A673 (cell line): Measurements from ENCODE around the gene UFSP2. TPM values are rescaled to one million over a fixed set of nuclear protein-coding genes. Genes with fewer than 3 reads are reported as not detected.

Experiments
- BruUV-seq: library from RNA; stranded (reverse); fragments of 400-500 nt; replicated peaks from 2 replicates; lab custom pipeline; 2021; lab: Mats Ljungman, UMichigan
- CTCF ChIA-PET: fragments of 300-600 bp; sonication (Branson Sonifier 250); formaldehyde crosslinking; loops from one replicate; lab custom pipeline; 2022; ENCODE audit warnings: antibody characterized with exemption; lab: Charles Lee
- POLR2A ChIA-PET: fragments of 300-600 bp; sonication (Branson Sonifier 250); formaldehyde crosslinking; loops from one replicate; lab custom pipeline; 2022; ENCODE audit warnings: antibody characterized with exemption; ENCODE audit not compliant: low non-redundant PET; lab: Charles Lee
- DNase-seq: peaks from one replicate; pipeline ENCODE4 v3.0.0-alpha.2; 2015; ENCODE audit warnings: low spot score
- H3K27ac ChIP-seq: fragments of 200-600 bp; sonication (generic); 2 replicates; pipeline ENCODE4 v1.5.1; 2016; ENCODE audit warnings: mixed run types, low read depth, mild to moderate bottlenecking, mixed read lengths, antibody characterized with exemption, low read length; ENCODE audit not compliant: poor library complexity, severe bottlenecking
- H3K27me3 ChIP-seq: fragments of 200-600 bp; sonication (generic); replicated peaks from 2 replicates; pipeline ENCODE4 v1.6.1; 2017; ENCODE audit warnings: mixed run types, low read depth, mild to moderate bottlenecking, mixed read lengths, antibody characterized with exemption, low read length; ENCODE audit not compliant: insufficient read depth, poor library complexity
- H3K36me3 ChIP-seq: fragments of 200-600 bp; sonication (generic); 2 replicates; pipeline ENCODE4 v1.6.1; 2016; ENCODE audit warnings: mixed run types, mild to moderate bottlenecking, mixed read lengths, antibody characterized with exemption, low read length; ENCODE audit not compliant: insufficient read depth, poor library complexity, severe bottlenecking
- H3K4me1 ChIP-seq: fragments of 200-600 bp; sonication (generic); 2 replicates; pipeline ENCODE4 v1.6.1; 2017; ENCODE audit warnings: mixed run types, mild to moderate bottlenecking, mixed read lengths, antibody characterized with exemption, low read length; ENCODE audit not compliant: insufficient read depth, poor library complexity, severe bottlenecking
- H3K4me3 ChIP-seq: fragments of 200-600 bp; sonication (generic); 2 replicates; pipeline ENCODE4 v1.5.1; 2016; ENCODE audit warnings: low read depth, mixed run types, mild to moderate bottlenecking, mixed read lengths, low read length; ENCODE audit not compliant: poor library complexity, severe bottlenecking
- H3K9me3 ChIP-seq: fragments of 200-600 bp; sonication (generic); 2 replicates; pipeline ENCODE4 v1.6.1; 2016; ENCODE audit warnings: mixed run types, low read depth, mild to moderate bottlenecking, mixed read lengths, antibody characterized with exemption, low read length; ENCODE audit not compliant: poor library complexity, severe bottlenecking
- EZH2 ChIP-seq: fragments of 200-600 bp; sonication (generic); IDR thresholded peaks from 2 replicates; pipeline ENCODE4 v1.6.1; 2017; ENCODE audit warnings: borderline replicate concordance, low read depth, mild to moderate bottlenecking, mixed read lengths, antibody characterized with exemption, low read length; ENCODE audit not compliant: poor library complexity, severe bottlenecking
- intact Hi-C: fragments of 100-400 bp; cut with micrococcal nuclease; formaldehyde crosslinking; loops from one replicate; pipeline ENCODE4 v1.10.0; 2022; ENCODE audit not compliant: unreplicated experiment
- total RNA-seq: library from RNA; stranded (reverse); gene quantifications from 2 replicates; pipeline ENCODE4 v1.2.3, GENCODE V29; 2021
- TF ChIP-seq, protein P1 (sequence below): fragments of 300-800, 200-600 bp; sonication (generic); conservative IDR thresholded peaks from 2 replicates; pipeline ENCODE4 v1.5.1; 2017; ENCODE audit warnings: low read depth, mild to moderate bottlenecking, antibody characterized with exemption, low read length, moderate library complexity, mixed read lengths

The UFSP2 gene
- total RNA-seq, 1 experiment from 2014 or later = 22.3 TPM

DNA sequence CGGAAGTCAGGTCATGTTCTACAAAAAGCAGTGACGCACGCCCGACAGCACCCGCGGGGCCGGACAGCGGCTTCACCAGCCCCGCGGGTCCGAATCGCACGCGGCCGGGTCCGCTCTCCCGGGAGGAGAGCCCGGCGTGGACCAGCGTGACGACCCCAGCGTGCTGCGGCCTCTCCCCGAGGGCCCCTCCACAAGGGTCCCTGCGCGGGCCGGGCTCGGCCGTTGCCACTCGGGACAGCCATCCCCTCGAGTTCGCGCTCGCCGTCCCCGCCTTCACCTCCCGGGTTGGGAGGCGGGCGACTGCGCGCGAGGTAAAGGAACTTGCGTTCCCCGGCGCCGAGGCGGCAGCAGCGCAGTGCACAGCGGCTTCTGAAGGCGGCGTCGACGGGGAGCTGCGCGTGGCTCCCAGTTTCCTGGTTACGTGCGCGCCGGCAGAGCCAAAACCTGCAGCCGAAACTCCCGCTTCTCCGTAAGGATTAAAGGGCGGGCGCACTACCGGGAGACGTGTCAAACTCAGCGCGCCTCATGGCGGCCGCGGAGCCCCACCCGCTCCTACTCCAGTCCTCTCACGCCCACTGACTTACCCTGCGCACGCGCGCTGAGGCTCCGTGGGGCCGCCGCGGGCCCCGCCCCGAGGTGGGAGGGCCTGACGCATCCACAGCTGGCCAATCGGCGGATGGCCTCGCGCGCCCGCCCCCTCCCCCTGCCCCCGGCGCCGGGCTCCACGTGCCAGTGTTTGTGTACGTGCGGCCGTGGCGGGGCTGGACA is 29.6 kb downstream of the UFSP2 start:
- intact Hi-C loops = loop anchor here (5.0 kb wide), 1 partner anchor 189 kb away; the partner anchor contains the start of gene SNX25
- POLR2A ChIA-PET = interaction anchor here (0.9 kb wide), 1 partner anchor 45 kb away, joined by 3 read pairs; no protein-coding TSS in a partner anchor
- BruUV-seq = no TSS peak

DNA sequence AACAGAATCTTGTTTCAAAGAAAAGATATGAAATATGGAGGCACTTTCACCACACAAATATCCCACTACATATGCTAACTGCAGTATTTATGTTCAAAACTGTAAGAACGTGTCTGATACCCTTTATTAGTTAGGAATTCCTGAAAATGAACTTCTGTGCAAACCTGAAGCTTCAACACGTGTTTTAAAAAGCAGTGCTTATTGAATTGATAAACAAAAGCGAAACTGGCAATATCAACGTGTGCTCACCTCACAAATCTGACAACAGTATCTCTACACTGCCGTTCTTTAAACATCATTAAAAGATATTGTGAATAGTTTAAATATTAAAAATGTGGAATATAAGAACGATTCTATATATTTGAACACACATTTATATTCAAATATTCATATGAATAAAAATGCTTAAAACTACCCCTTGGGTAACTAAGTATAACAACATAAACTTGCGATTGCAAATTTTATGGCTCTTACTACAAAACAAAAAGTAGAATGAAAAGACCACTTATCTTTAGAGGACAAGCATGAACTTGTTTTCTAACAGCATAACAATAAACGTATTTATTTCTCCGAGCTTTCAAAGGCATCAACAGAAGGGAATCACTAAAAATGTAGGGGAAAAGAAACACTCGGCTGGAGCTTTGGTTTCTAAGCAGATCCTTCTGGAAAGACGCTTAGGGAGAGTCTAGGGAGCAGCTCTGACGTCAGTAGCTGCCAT is 30.4 kb downstream of the UFSP2 start, which contains the start of gene LRP2BP:
Gene LRP2BP (minus strand): TSS at position 687 of the 718 bp plus-strand sequence. CDS start 17,738 bp downstream, outside the sequence.
- Histone ChIP-seq H3K9me3 (no peaks in the 10 kb centered on the region), H3K36me3 (no peaks in the 10 kb centered on the region), H3K4me3 (peak within 1 kb of the TSS; percentile 62), H3K27ac (peak within 1 kb of the TSS; percentile 93), H3K4me1 (peaks cover 18% of the 10 kb centered on the region), H3K27me3 (no peaks in the 10 kb centered on the region)
- no TSS peak for BruUV-seq
- DNase-seq = no peak
- CTCF ChIA-PET = no interaction called here
- intact Hi-C loops = loop anchor here (5.0 kb wide), 1 partner anchor 188 kb away; the partner anchor contains the start of gene SNX25
- TF ChIP-seq, protein P1, sequence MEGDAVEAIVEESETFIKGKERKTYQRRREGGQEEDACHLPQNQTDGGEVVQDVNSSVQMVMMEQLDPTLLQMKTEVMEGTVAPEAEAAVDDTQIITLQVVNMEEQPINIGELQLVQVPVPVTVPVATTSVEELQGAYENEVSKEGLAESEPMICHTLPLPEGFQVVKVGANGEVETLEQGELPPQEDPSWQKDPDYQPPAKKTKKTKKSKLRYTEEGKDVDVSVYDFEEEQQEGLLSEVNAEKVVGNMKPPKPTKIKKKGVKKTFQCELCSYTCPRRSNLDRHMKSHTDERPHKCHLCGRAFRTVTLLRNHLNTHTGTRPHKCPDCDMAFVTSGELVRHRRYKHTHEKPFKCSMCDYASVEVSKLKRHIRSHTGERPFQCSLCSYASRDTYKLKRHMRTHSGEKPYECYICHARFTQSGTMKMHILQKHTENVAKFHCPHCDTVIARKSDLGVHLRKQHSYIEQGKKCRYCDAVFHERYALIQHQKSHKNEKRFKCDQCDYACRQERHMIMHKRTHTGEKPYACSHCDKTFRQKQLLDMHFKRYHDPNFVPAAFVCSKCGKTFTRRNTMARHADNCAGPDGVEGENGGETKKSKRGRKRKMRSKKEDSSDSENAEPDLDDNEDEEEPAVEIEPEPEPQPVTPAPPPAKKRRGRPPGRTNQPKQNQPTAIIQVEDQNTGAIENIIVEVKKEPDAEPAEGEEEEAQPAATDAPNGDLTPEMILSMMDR = no peak
- no peak for TF ChIP-seq EZH2
- POLR2A ChIA-PET = interaction anchor here (0.9 kb wide), 1 partner anchor 44 kb away, joined by 3 read pairs; no protein-coding TSS in a partner anchor

More for the DNA sequence above, 29.6 kb downstream of the UFSP2 start:
- no peaks in the 10 kb centered on the region for H3K27me3 ChIP-seq
- H3K4me3 ChIP-seq = peak overlapping the region; percentile 62
- H3K36me3 ChIP-seq = no peaks in the 10 kb centered on the region
- peak overlapping the region; percentile 93 for H3K27ac ChIP-seq
- peaks cover 18% of the 10 kb centered on the region for H3K4me1 ChIP-seq
- CTCF ChIA-PET = no interaction called here
- TF ChIP-seq, protein P1 = no peak
- no peak for TF ChIP-seq EZH2
- DNase-seq = peak; percentile 97
- no peaks in the 10 kb centered on the region for H3K9me3 ChIP-seq

DNA sequence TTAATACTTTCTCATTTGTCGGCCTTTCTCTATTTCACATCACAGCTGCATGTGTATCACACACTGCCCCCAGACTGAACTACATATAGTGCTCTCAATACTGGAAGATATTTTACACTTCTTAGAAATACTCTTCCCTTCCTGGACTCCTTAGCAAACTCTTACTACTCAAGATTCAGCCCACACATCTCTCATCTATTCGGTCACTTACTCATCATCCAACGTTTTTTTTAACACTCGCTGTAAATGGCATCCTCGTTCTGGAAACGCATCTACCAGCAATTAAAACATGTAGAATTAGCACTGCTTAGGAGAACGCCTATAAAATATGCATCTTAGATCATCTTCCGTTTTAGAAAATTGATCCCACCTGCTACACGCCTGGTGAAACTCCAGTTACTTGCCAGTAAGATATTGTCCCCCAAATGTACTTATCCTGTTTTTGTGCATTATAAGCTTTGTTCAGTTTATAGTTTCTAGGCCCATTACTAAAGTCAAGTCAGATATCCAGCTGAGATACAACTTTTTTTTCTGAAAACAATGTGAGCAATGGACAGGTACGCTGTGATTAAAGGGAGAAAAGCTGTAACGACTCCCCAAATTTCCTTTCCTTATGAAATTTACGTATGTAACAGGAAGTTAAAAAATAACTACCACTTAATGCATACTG is 31.1 kb downstream of the UFSP2 start:
- CTCF ChIA-PET = no interaction called here
- TSS peak; percentile 43 for BruUV-seq
- DNase-seq = no peak
- TF ChIP-seq EZH2 = no peak
- TF ChIP-seq, protein P1 = no peak
- intact Hi-C loops = loop anchor here (5.0 kb wide), 1 partner anchor 187 kb away; the partner anchor contains the start of gene SNX25
- no peak overlapping the region for H3K27ac ChIP-seq
- no peaks in the 10 kb centered on the region for H3K36me3 ChIP-seq
- peak overlapping the region; percentile 62 for H3K4me3 ChIP-seq
- no peaks in the 10 kb centered on the region for H3K27me3 ChIP-seq
- no peaks in the 10 kb centered on the region for H3K9me3 ChIP-seq
- POLR2A ChIA-PET = no interaction called here
- H3K4me1 ChIP-seq = peaks cover 18% of the 10 kb centered on the region
